Naive thymus-derived CD4-positive, alpha-beta T cell (primary cell): ENCODE data around the gene MAJIN. TPM values are rescaled to one million over a fixed set of nuclear protein-coding genes. Genes with fewer than 3 reads are reported as not detected.

ENCODE experiments used
- ATAC-seq: fragments of 150-1000 bp; cut with Tn5 transposase; 2 replicates; pipeline ENCODE4 v1.10.0; 2021; ENCODE audit warnings: mild to moderate bottlenecking, moderate library complexity
- CTCF ChIA-PET: fragments of 350-600 bp; sonication (Branson Sonifier 250); formaldehyde crosslinking; loops from one replicate; lab custom pipeline; 2021; ENCODE audit warnings: antibody characterized with exemption; lab: Charles Lee
- POLR2A ChIA-PET: fragments of 350-600 bp; sonication (Branson Sonifier 250); formaldehyde crosslinking; loops from one replicate; lab custom pipeline; 2021; ENCODE audit warnings: antibody characterized with exemption, inconsistent platforms; lab: Charles Lee
- DNase-seq, 9 donors: peaks; one replicate each; pipeline versions ENCODE4 v3.0.0 to v3.0.0-alpha.2; 2020 to 2022; ENCODE audit warnings: mixed read lengths in 1 of 9
- H3K27ac ChIP-seq: one replicate; pipeline ENCODE4 v1.7.0; 2013; ENCODE audit warnings: mild to moderate bottlenecking, low read depth, low read length, moderate library complexity
- H3K27me3 ChIP-seq, 2 donors: one replicate each; pipeline ENCODE4 v1.7.0; 2013; ENCODE audit warnings: low read length in 2 of 2, mild to moderate bottlenecking in 2 of 2, moderate library complexity in 2 of 2; ENCODE audit not compliant: control insufficient read depth in 2 of 2, insufficient read depth in 2 of 2
- H3K36me3 ChIP-seq, 3 experiments: 1 replicate in 2 of 3; 2 replicates in 1 of 3; pipeline ENCODE4 v1.7.0; 2013; ENCODE audit warnings: low read length in 3 of 3, mild to moderate bottlenecking in 3 of 3, moderate library complexity in 1 of 3; ENCODE audit not compliant: insufficient read depth in 3 of 3, control insufficient read depth in 2 of 3
- H3K4me1 ChIP-seq, 2 donors: one replicate each; pipeline ENCODE4 v1.7.0; 2013; ENCODE audit warnings: low read length in 2 of 2, mild to moderate bottlenecking in 2 of 2, moderate library complexity in 1 of 2; ENCODE audit not compliant: control insufficient read depth in 2 of 2, insufficient read depth in 2 of 2
- H3K4me3 ChIP-seq: 2 replicates; pipeline ENCODE4 v1.7.0; 2013; ENCODE audit warnings: mild to moderate bottlenecking, low read length
- H3K9me3 ChIP-seq, 3 experiments: 1 replicate in 2 of 3; 2 replicates in 1 of 3; pipeline ENCODE4 v1.7.0; 2013; ENCODE audit warnings: low read length in 3 of 3; ENCODE audit not compliant: control insufficient read depth in 2 of 3
- H3K27ac Mint-ChIP-seq, 9 donors: one replicate each; pipeline ENCODE4 v1.8.0; 2020 to 2022; ENCODE audit warnings: mixed read lengths in 9 of 9, mild to moderate bottlenecking in 8 of 9, moderate library complexity in 5 of 9, inconsistent platforms in 2 of 9
- H3K27me3 Mint-ChIP-seq, 5 donors: one replicate each; pipeline ENCODE4 v1.8.0; 2021 to 2022; ENCODE audit warnings: mixed read lengths in 5 of 5, mild to moderate bottlenecking in 1 of 5
- H3K36me3 Mint-ChIP-seq, 5 donors: one replicate each; pipeline ENCODE4 v1.8.0; 2020 to 2022; ENCODE audit warnings: mixed read lengths in 5 of 5, mild to moderate bottlenecking in 3 of 5, inconsistent platforms in 1 of 5
- H3K4me1 Mint-ChIP-seq, 7 donors: one replicate each; pipeline ENCODE4 v1.8.0; 2020 to 2022; ENCODE audit warnings: mixed read lengths in 7 of 7, mild to moderate bottlenecking in 3 of 7, inconsistent platforms in 1 of 7
- H3K4me3 Mint-ChIP-seq, 10 donors: one replicate each; pipeline ENCODE4 v1.8.0; 2020 to 2022; ENCODE audit warnings: mild to moderate bottlenecking in 10 of 10, mixed read lengths in 10 of 10, moderate library complexity in 6 of 10, inconsistent platforms in 2 of 10
- H3K9me3 Mint-ChIP-seq, 11 donors: one replicate each; pipeline ENCODE4 v1.8.0; 2020 to 2022; ENCODE audit warnings: mixed read lengths in 11 of 11, mild to moderate bottlenecking in 4 of 11, inconsistent platforms in 1 of 11, moderate library complexity in 1 of 11
- intact Hi-C, 2 donors: fragments of 100-400 bp; cut with micrococcal nuclease; formaldehyde crosslinking; loops; one replicate each; pipeline ENCODE4 v1.15.1; 2023
- polyA plus RNA-seq, 2 donors: library from polyadenylated mRNA; unstranded; fragments of 300-500 nt; fragmentation: Illumina TruSeq; gene quantifications; one replicate each; pipeline ENCODE4 v1.2.3, GENCODE V29; 2021
- total RNA-seq, 6 experiments: library from RNA in 5 of 6; stranded (reverse) in 5 of 6; gene quantifications; 1 replicate in 5 of 6; 2 replicates in 1 of 6; pipeline ENCODE4 v1.2.3 and lab custom pipeline; 2021 to 2026

The MAJIN gene
- total and polyA plus RNA-seq, 7 experiments from 2014 or later: 0.48 to 1.2 (median 0.94) TPM; not detected in 2

GRCh38 chr11:64996710-64997380, 24.9 kb upstream of the MAJIN start, which contains the start of gene BATF2:
Gene BATF2, minus strand, starts transcription at chr11:64996971. Its CDS starts 57 bp downstream, at chr11:64996914.
- ATAC-seq: peak; percentile 77
- peak within 1 kb of the TSS in 2 of 10 donors; percentile 2 to 34 for H3K4me3 Mint-ChIP-seq

GRCh38 chr11:64996327-64996709, 24.4 kb upstream of the MAJIN start:
- Mint-ChIP-seq H3K36me3 (no peaks in the 10 kb centered on the region), H3K9me3 (no peaks in the 10 kb centered on the region), H3K4me3 (peak overlapping the region in 2 of 10 donors; percentile 2 to 34), H3K27ac (no peak overlapping the region), H3K4me1 (peaks cover 0 to 23% (median 9%) of the 10 kb centered on the region in 7 donors), H3K27me3 (peaks cover 0 to 8% (median 0%) of the 10 kb centered on the region in 5 donors)
- Histone ChIP-seq H3K4me3 (no peak overlapping the region), H3K4me1 (no peaks in the 10 kb centered on the region), H3K27ac (no peak overlapping the region), H3K9me3 (no peaks in the 10 kb centered on the region), H3K27me3 (no peaks in the 10 kb centered on the region), H3K36me3 (no peaks in the 10 kb centered on the region)
- ChIA-PET CTCF (no interaction called here), POLR2A (no interaction called here)
- intact Hi-C loops: no loop called here
- DNase-seq (no peak), ATAC-seq (no peak)

More at GRCh38 chr11:64996710-64997380, 24.9 kb upstream of the MAJIN start, which contains the start of gene BATF2:
- Histone ChIP-seq H3K27me3 (no peaks in the 10 kb centered on the region), H3K9me3 (no peaks in the 10 kb centered on the region), H3K4me1 (no peaks in the 10 kb centered on the region), H3K27ac (no peak within 1 kb of the TSS), H3K36me3 (no peaks in the 10 kb centered on the region), H3K4me3 (no peak within 1 kb of the TSS)
- Mint-ChIP-seq H3K27ac (no peak within 1 kb of the TSS), H3K4me1 (peaks cover 0 to 23% (median 9%) of the 10 kb centered on the region in 7 donors), H3K9me3 (no peaks in the 10 kb centered on the region), H3K36me3 (no peaks in the 10 kb centered on the region), H3K27me3 (peaks cover 0 to 8% (median 0%) of the 10 kb centered on the region in 5 donors)
- intact Hi-C loops: no loop called here
- ChIA-PET POLR2A (no interaction called here), CTCF (interaction anchor here (1.2 kb wide), 1 partner anchor 319 kb away, joined by 3 read pairs; no protein-coding TSS in a partner anchor)
- DNase-seq: no peak

- H3K4me3 Mint-ChIP-seq: no peak overlapping the region
- H3K36me3 Mint-ChIP-seq: no peaks in the 10 kb centered on the region
- CTCF ChIA-PET: no interaction called here
- H3K27me3 ChIP-seq: no peaks in the 10 kb centered on the region
- ATAC-seq: no peak
- DNase-seq: no peak
- H3K36me3 ChIP-seq: no peaks in the 10 kb centered on the region
- H3K4me1 ChIP-seq: peaks cover 3 to 8% of the 10 kb centered on the region in 2 donors
- no peak overlapping the region for H3K27ac ChIP-seq
- POLR2A ChIA-PET: interaction anchor here (0.7 kb wide), 1 partner anchor 218 kb away, joined by 3 read pairs; no protein-coding TSS in a partner anchor
- no peaks in the 10 kb centered on the region for H3K9me3 Mint-ChIP-seq
- peaks cover 9 to 31% (median 18%) of the 10 kb centered on the region in 7 donors for H3K4me1 Mint-ChIP-seq
- no peaks in the 10 kb centered on the region for H3K9me3 ChIP-seq
- H3K27me3 Mint-ChIP-seq: peaks cover 0 to 8% (median 0%) of the 10 kb centered on the region in 5 donors
- H3K4me3 ChIP-seq: no peak overlapping the region
- H3K27ac Mint-ChIP-seq: no peak overlapping the region
- intact Hi-C loops: no loop called here
Observed at GRCh38 chr11:64994318-64994717, 22.4 kb upstream of the MAJIN start.

- CTCF ChIA-PET: no interaction called here
- H3K27ac ChIP-seq: no peak overlapping the region
Observed at GRCh38 chr11:64990222-64990923, 18.5 kb upstream of the MAJIN start.

GRCh38 chr11:64989416-64989815, 17.5 kb upstream of the MAJIN start:
- no peaks in the 10 kb centered on the region for H3K9me3 ChIP-seq
- intact Hi-C loops: no loop called here
- ChIA-PET CTCF (interaction anchor here (0.6 kb wide), 1 partner anchor 153 kb away, joined by 3 read pairs; no protein-coding TSS in a partner anchor), POLR2A (no interaction called here)
- no peaks in the 10 kb centered on the region for H3K36me3 ChIP-seq
- Mint-ChIP-seq H3K27ac (peak overlapping the region in 1 of 9 donors; percentile 41), H3K9me3 (no peaks in the 10 kb centered on the region), H3K27me3 (peaks cover 0 to 14% (median 2%) of the 10 kb centered on the region in 5 donors), H3K36me3 (no peaks in the 10 kb centered on the region), H3K4me1 (peaks cover 8 to 17% (median 13%) of the 10 kb centered on the region in 7 donors), H3K4me3 (peak overlapping the region in 1 of 10 donors; percentile 40)
- H3K4me3 ChIP-seq: no peak overlapping the region
- H3K27ac ChIP-seq: no peak overlapping the region
- DNase-seq: no peak
- no peaks in the 10 kb centered on the region for H3K27me3 ChIP-seq
- no peak for ATAC-seq
- peaks cover 3 to 8% of the 10 kb centered on the region in 2 donors for H3K4me1 ChIP-seq

More at GRCh38 chr11:64990222-64990923, 18.5 kb upstream of the MAJIN start:
- Mint-ChIP-seq H3K36me3 (no peaks in the 10 kb centered on the region), H3K9me3 (no peaks in the 10 kb centered on the region), H3K4me1 (peaks cover 8 to 17% (median 13%) of the 10 kb centered on the region in 7 donors), H3K27ac (peak overlapping the region in 3 of 9 donors; percentile 5 to 59 (median 34)), H3K27me3 (peaks cover 0 to 14% (median 0%) of the 10 kb centered on the region in 5 donors), H3K4me3 (peak overlapping the region in 3 of 10 donors; percentile 10 to 32 (median 29))
- Histone ChIP-seq H3K4me1 (peaks cover 3 to 8% of the 10 kb centered on the region in 2 donors), H3K9me3 (no peaks in the 10 kb centered on the region), H3K27me3 (no peaks in the 10 kb centered on the region), H3K36me3 (no peaks in the 10 kb centered on the region), H3K4me3 (no peak overlapping the region)
- intact Hi-C loops: no loop called here
- ATAC-seq (peak; percentile 18), DNase-seq (no peak)
- POLR2A ChIA-PET: no interaction called here

GRCh38 chr11:64987998-64988854, 16.3 kb upstream of the MAJIN start:
- CTCF ChIA-PET: interaction anchor here (0.6 kb wide), 1 partner anchor 152 kb away, joined by 3 read pairs; no protein-coding TSS in a partner anchor
- no peak for ATAC-seq

More at GRCh38 chr11:64987998-64988854, 16.3 kb upstream of the MAJIN start:
- intact Hi-C loops: no loop called here
- no peaks in the 10 kb centered on the region for H3K36me3 Mint-ChIP-seq
- peaks cover 3 to 8% of the 10 kb centered on the region in 2 donors for H3K4me1 ChIP-seq
- H3K4me1 Mint-ChIP-seq: peaks cover 8 to 17% (median 13%) of the 10 kb centered on the region in 7 donors
- no peak overlapping the region for H3K27ac Mint-ChIP-seq
- H3K27me3 Mint-ChIP-seq: peaks cover 0 to 18% (median under 1%) of the 10 kb centered on the region in 5 donors
- H3K9me3 Mint-ChIP-seq: no peaks in the 10 kb centered on the region
- H3K4me3 ChIP-seq: no peak overlapping the region
- no peaks in the 10 kb centered on the region for H3K9me3 ChIP-seq
- POLR2A ChIA-PET: interaction anchor here (0.8 kb wide), 1 partner anchor 50 kb away, joined by 4 read pairs; no protein-coding TSS in a partner anchor
- no peak overlapping the region for H3K4me3 Mint-ChIP-seq
- no peaks in the 10 kb centered on the region for H3K36me3 ChIP-seq
- H3K27ac ChIP-seq: no peak overlapping the region
- H3K27me3 ChIP-seq: no peaks in the 10 kb centered on the region
- no peak for DNase-seq
